ENCODE results near the gene PP2D1.
"Not testable (repeated sequence)": the region's sequence is repeated elsewhere in the genome, so short reads cannot be mapped to it uniquely, and the experiment has no call there.

The PP2D1 gene

GRCh38 chr3:19970327-19970726 lies 41.7 kb downstream of the PP2D1 start:
- ATAC-seq (no peak), DNase-seq (no peak)

GRCh38 chr3:19967812-19968211 lies 44.3 kb downstream of the PP2D1 start:
- ATAC-seq (no peak), DNase-seq (no peak)

GRCh38 chr3:19967208-19967607 lies 44.9 kb downstream of the PP2D1 start:
- ATAC-seq (no peak), DNase-seq (no peak)

GRCh38 chr3:19961960-19962359 lies 50.1 kb downstream of the PP2D1 start:
- no peak for ATAC-seq
- no peak for DNase-seq

- no peak for ATAC-seq
These were observed 51.4 kb downstream of the PP2D1 start for GRCh38 chr3:19960696-19961095.

GRCh38 chr3:19959505-19959904 lies 52.6 kb downstream of the PP2D1 start:
- DNase-seq = no peak
- ATAC-seq = no peak

More at GRCh38 chr3:19960696-19961095, 51.4 kb downstream of the PP2D1 start:
- DNase-seq = no peak

- not testable (repeated sequence) for DNase-seq, ATAC-seq
These were observed 54.7 kb downstream of the PP2D1 start for GRCh38 chr3:19957354-19957753.

GRCh38 chr3:19954676-19955075 lies 57.4 kb downstream of the PP2D1 start:
- no peak for ATAC-seq
- no peak for DNase-seq

- ATAC-seq (no peak), DNase-seq (no peak)
These were observed 61.7 kb downstream of the PP2D1 start for GRCh38 chr3:19950316-19950715.

GRCh38 chr3:19948226-19948591 lies 63.9 kb downstream of the PP2D1 start:
- no peak for DNase-seq
- no peak for ATAC-seq

GRCh38 chr3:19947549-19948225 lies 64.4 kb downstream of the PP2D1 start:
- peak; percentile 13 for ATAC-seq
- peak; percentile 54 for DNase-seq

- peak; percentile 97 for DNase-seq
- ATAC-seq = peak; percentile 95
These were observed 65.1 kb downstream of the PP2D1 start, which contains the start of gene RAB5A for GRCh38 chr3:19946832-19947548. Gene RAB5A (plus strand): TSS chr3:19947097. CDS start chr3:19950899, 3,802 bp downstream.

GRCh38 chr3:19945969-19946831 lies 65.9 kb downstream of the PP2D1 start:
- ATAC-seq = no peak
- no peak for DNase-seq

GRCh38 chr3:19945534-19945933 lies 66.5 kb downstream of the PP2D1 start:
- DNase-seq = no peak
- ATAC-seq = no peak

GRCh38 chr3:19940643-19941042 lies 71.4 kb downstream of the PP2D1 start:
- ATAC-seq (no peak), DNase-seq (no peak)

- ATAC-seq (no peak), DNase-seq (no peak)
These were observed 73.8 kb downstream of the PP2D1 start for GRCh38 chr3:19938295-19938627.

- peak; percentile 94 for ATAC-seq
- DNase-seq = no peak
These were observed 74.4 kb downstream of the PP2D1 start for GRCh38 chr3:19937459-19938294.
